ENCODE measurements around the gene UGT1A8. TPM values are rescaled to one million over a fixed set of nuclear protein-coding genes. Genes with fewer than 3 reads are reported as not detected.
"Not testable (repeated sequence)": the region's sequence is repeated elsewhere in the genome, so short reads cannot be mapped to it uniquely, and the experiment has no call there.

UGT1A8 gene
- not detected in 2 replicates for total RNA-seq

GRCh38 chr2:233617476-233617875, at the start of gene UGT1A8:
UGT1A8 (plus strand) TSS chr2:233617633; CDS start chr2:233617708, 75 bp downstream.
- not testable (repeated sequence) for DNase-seq (ENCODE audit: low read depth in 2 of 2)

DNA sequence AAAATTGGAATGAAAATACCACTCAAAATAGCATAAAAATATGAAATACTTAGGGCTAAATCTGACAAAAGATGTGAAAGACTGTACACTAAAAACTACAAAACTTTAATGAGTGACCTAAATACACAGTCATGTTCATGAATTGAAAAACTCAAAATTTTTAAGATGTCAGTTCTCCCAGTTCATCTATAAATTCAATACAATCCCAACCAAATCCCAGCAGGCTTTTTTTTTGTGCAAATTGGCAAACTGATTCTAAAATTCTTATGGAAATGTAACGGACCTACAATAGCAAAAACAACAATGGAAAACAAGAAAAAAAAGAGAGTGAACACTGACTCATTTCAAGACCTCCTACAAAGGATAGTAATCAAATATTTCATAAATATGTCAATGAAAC, 46.4 kb upstream of the UGT1A8 start:
- no peak for DNase-seq (ENCODE audit: low read depth in 2 of 2)

DNA sequence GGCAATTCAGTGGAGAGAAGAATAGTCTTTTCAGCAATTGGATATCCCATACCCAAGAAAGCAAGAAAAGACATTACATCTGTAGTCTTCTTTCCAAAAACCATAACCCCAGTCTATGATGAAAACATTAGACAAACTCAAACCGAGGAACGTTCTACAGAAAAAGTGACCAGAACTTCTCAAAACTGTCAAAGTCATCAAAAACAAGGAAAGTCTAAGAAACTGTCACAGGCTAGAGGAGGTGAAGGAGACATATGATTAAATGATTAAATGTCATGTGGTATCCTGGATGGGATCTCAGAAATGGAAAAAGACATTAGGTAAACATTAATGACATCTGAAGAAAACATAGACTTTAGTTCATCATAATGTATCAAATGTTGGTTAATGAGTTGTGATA, 46.0 kb upstream of the UGT1A8 start:
- DNase-seq (ENCODE audit: low read depth in 2 of 2): no peak

GRCh38 chr2:233572468-233572867, 45.0 kb upstream of the UGT1A8 start:
- no peak for DNase-seq (ENCODE audit: low read depth in 2 of 2)

DNA sequence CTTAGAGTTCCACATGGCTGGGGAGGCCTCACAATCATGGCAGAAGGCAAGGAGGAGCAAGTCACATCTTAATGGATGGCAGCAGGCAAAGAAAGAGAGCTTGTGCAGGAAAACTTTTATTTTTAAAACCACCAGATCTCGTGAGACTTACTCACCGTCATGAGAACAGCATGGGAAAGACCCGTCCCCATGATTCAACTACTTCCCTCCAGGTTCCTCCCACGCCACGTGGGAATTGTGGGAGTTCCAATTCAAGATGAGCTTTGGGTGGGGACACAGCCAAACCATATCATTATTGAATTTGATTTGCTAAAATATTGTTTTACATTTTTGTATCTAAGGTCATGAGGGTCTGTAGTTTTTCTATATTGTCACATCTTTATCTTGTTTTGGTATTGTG, 40.1 kb upstream of the UGT1A8 start:
- DNase-seq (ENCODE audit: low read depth in 2 of 2): not testable (repeated sequence)

GRCh38 chr2:233583217-233583965, 34.0 kb upstream of the UGT1A8 start:
- DNase-seq (ENCODE audit: low read depth in 2 of 2): not testable (repeated sequence)

- DNase-seq (ENCODE audit: low read depth in 2 of 2): no peak
Observed at GRCh38 chr2:233584210-233584609, 33.2 kb upstream of the UGT1A8 start.

- no peak for DNase-seq (ENCODE audit: low read depth in 2 of 2)
Observed at GRCh38 chr2:233588400-233588799, 29.0 kb upstream of the UGT1A8 start.

GRCh38 chr2:233592706-233593105, 24.7 kb upstream of the UGT1A8 start:
- not testable (repeated sequence) for DNase-seq (ENCODE audit: low read depth in 2 of 2)

DNA sequence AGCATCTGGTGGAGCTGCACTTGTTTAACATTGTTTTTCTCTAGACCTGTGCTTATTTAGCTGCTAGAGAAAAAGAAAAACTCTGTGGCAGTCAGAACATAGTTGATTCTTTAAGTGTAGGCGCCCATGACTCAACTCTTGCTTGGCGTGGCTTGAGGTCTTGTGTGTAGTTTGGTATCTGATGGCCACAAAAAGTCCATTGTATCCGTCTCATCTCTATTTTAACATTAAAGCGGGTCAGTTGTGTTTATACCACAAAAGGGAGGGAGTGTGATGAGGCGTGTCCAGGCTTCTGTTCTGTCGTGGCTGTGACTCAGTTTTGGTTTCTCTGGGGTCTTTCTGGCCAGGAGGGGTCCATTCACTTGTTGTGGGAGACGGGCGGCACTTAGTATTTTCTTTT, 24.2 kb upstream of the UGT1A8 start:
- DNase-seq (ENCODE audit: low read depth in 2 of 2): no peak

GRCh38 chr2:233597522-233597921, 19.9 kb upstream of the UGT1A8 start:
- DNase-seq (ENCODE audit: low read depth in 2 of 2): no peak

DNA sequence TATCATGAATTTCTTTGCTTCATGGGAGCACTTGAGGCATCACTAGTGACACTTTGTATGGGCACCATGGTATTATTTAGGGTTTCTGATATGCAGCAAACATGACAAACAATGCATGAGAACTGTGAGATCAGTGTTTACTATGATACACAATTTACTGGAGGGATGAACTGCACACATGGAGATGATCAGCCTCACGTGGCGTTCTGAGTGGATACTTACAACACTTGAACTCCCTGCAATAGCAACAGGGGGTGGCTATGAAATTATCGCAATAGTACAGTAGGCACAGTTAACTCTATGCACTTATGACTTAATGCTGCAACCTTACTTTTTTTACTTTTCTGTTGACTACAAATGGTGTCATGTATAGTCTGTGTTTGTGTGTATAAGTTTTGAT, 18.5 kb upstream of the UGT1A8 start:
- DNase-seq (ENCODE audit: low read depth in 2 of 2): no peak

- DNase-seq (ENCODE audit: low read depth in 2 of 2): no peak
Observed at GRCh38 chr2:233600386-233600785, 17.0 kb upstream of the UGT1A8 start.

- DNase-seq (ENCODE audit: low read depth in 2 of 2): no peak
Observed at GRCh38 chr2:233602076-233602475, 15.4 kb upstream of the UGT1A8 start.

DNA sequence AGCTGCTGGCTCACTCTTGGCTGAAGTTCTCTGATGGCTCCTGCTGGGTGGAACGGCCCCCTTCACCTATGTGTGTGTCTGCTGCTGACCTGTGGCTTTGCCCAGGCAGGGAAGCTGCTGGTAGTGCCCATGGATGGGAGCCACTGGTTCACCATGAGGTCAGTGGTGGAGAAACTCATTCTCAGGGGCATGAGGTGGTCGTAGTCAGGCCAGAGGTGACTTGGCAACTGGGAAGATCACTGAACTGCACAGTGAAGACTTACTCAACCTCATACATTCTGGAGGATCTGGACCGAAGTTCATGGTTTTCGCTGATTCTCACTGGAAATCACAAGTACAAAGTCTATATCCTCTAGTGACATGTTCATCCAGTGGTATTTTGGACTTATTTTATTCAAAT, 13.9 kb upstream of the UGT1A8 start:
- no peak for DNase-seq (ENCODE audit: low read depth in 2 of 2)

GRCh38 chr2:233604826-233605225, 12.6 kb upstream of the UGT1A8 start:
- DNase-seq (ENCODE audit: low read depth in 2 of 2): no peak

DNA sequence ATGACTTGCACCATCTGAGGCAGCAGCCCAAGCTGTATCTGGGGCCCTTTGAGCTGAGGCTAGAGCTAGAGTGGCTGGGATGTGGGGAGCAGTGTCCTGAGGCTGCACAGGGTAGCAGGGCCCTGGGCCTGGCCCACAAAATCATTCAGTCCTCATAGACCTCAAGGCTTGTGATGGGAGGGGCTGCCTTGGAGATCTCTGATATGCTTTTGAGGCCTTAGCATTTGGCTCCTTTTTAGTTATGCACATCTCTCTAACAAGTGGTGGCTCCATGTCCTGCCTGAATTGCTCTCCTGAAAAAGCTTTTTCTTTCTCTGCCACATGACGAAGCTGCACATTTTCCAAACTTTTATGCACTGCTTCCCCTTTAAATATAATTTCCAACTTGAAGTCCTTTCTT, 11.8 kb upstream of the UGT1A8 start:
- DNase-seq (ENCODE audit: low read depth in 2 of 2): no peak

DNA sequence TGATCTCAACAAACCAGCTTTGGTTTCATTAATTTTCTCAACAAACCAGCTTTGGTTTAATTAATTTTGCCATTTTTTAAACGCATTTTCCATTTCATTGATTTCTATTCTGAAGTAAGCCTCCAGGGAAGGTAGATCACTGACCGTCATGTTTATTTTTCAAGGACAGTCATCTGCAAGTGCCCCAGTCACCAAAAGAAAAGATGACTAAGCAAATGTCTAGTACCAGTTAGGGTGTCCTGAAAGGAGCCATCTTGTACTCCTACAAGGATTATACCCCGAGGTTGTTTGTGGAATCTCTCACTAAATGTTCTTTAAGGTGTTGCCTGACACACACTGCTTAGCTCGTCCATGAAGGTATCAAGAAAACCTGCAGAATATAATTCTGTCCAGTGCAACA, 6.1 kb upstream of the UGT1A8 start:
- no peak for DNase-seq (ENCODE audit: low read depth in 2 of 2)

GRCh38 chr2:233620204-233620603, 2.8 kb downstream of the UGT1A8 start:
- DNase-seq (ENCODE audit: low read depth in 2 of 2): no peak

GRCh38 chr2:233621863-233622262, 4.4 kb downstream of the UGT1A8 start:
- not testable (repeated sequence) for DNase-seq (ENCODE audit: low read depth in 2 of 2)

DNA sequence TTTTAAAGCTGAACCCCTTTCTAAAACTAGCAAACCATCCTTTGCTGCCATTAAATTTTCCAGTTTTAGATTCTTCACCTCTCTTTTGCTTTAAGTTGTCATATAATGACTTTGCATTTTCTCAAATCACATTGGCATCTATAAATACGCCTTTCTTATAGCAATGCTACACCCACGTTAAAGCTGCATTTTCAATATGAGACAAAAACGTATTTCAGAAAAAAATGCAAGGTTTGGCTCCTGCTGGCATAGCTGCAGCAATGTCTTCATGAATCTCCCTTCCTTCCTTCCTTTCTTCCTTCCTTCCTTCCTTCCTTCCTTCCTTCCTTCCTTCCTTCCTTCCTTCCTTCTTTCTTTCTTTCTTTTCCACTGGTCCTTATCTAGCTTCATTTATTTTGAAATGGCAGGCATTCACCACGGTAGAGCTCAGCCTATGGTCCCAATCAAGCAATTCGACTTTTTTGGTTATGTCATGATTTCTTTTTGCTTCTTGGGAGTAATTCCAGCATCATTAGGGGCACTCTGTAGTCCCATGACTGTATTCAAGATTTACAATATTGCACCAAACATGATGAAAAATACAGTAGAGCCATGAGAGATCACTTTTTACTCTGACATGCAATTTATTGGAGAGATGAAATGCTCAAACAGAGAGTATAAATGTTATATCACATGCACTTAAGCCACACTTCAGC, 10.0 kb downstream of the UGT1A8 start:
- no peak for DNase-seq (ENCODE audit: low read depth in 2 of 2)

DNA sequence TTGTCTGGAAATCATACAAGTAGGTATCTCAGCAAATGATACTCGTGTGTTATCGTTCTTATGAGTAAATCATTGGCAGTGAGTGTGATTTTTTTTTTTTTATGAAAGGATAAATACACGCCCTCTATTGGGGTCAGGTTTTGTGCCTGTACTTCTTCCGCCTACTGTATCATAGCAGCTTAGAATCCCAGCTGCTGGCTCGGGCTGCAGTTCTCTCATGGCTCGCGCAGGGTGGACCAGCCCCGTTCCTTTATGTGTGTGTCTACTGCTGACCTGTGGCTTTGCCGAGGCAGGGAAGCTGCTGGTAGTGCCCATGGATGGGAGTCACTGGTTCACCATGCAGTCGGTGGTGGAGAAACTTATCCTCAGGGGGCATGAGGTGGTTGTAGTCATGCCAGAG, 18.9 kb downstream of the UGT1A8 start, which contains the start of gene UGT1A10:
Gene UGT1A10 (plus strand): TSS at position 143 of the 400 bp plus-strand sequence. CDS start 75 bp downstream, at position 218.
- not testable (repeated sequence) for DNase-seq (ENCODE audit: low read depth in 2 of 2)

GRCh38 chr2:233638836-233639235, 21.4 kb downstream of the UGT1A8 start:
- DNase-seq (ENCODE audit: low read depth in 2 of 2): no peak

Data from dermis microvascular lymphatic vessel endothelial cell (primary cell).